HG03520 (cell line): ENCODE data around the gene TEK.
"Not testable (repeated sequence)": the region's sequence is repeated elsewhere in the genome, so short reads cannot be mapped to it uniquely, and the experiment has no call there.

Experiments
- ATAC-seq: cut with Tn5 transposase; IDR thresholded peaks from one replicate; pipeline ENCODE4 v1.9.1; 2021; ENCODE audit warnings: mild to moderate bottlenecking, moderate library complexity; ENCODE audit not compliant: unreplicated experiment

Gene TEK

DNA sequence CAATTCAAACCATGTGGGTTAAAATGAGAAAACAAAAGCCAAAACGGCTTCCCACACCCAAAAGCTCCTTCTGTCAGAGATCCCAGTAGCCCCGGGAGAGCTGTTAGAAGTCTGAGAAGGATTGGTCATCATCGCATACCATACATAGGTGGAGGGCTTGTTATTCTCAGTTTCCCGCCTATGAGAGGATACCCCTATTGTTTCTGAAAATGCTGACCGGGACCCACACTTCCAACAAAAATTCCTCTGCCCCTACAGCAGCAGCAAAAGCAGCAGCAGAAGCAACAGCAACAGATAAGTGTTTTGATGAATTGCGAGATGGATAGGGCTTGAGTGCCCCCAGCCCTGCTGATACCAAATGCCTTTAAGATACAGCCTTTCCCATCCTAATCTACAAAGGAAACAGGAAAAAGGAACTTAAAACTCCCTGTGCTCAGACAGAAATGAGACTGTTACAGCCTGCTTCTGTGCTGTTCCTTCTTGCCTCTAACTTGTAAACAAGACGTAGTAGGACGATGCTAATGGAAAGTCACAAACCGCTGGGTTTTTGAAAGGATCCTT lies at the start of gene TEK:
Gene TEK, plus strand, starts transcription at position 245 of the 561 bp plus-strand sequence. CDS start 366 bp downstream, outside the sequence.
- ATAC-seq: no peak

DNA sequence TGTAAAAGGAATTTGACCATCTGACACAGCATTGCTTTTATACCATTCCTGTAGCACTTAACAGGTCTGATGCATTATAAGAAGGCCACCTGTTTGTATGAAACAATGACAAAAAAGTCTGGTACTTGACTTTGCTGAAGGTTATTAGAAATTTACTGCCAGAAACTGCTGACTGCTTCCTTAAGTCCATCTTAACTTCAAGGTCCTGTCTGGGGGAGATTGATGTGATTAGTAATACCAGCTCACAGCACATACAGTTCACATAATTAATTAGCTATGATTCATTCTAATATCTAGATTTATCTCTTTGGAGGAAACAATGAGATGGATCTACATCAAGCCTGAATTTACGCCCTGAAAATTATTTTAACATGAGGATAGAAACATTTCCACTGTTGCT lies 49.6 kb upstream of the TEK start:
- ATAC-seq: no peak

DNA sequence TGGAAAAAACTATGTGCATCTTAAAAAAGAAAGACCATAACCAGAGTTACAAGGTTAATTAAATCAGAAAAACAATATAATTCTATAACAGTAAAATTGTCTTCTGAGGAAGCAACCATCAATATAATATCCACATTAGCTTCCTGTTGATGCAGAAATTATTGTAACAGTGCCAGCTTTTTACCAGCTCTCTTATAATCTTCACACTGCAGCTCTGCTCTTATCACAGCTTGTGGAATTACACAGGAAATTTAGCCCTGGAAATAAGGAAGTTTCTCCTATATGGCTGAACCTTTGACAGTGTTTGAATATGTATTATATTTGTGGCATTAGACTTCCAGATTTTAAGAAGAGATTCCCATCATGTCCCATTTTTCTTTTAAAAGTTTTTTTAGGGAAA lies 49.1 kb upstream of the TEK start:
- ATAC-seq: no peak

- ATAC-seq: no peak
Observed at GRCh38 chr9:27065288-27065687, 43.7 kb upstream of the TEK start.

DNA sequence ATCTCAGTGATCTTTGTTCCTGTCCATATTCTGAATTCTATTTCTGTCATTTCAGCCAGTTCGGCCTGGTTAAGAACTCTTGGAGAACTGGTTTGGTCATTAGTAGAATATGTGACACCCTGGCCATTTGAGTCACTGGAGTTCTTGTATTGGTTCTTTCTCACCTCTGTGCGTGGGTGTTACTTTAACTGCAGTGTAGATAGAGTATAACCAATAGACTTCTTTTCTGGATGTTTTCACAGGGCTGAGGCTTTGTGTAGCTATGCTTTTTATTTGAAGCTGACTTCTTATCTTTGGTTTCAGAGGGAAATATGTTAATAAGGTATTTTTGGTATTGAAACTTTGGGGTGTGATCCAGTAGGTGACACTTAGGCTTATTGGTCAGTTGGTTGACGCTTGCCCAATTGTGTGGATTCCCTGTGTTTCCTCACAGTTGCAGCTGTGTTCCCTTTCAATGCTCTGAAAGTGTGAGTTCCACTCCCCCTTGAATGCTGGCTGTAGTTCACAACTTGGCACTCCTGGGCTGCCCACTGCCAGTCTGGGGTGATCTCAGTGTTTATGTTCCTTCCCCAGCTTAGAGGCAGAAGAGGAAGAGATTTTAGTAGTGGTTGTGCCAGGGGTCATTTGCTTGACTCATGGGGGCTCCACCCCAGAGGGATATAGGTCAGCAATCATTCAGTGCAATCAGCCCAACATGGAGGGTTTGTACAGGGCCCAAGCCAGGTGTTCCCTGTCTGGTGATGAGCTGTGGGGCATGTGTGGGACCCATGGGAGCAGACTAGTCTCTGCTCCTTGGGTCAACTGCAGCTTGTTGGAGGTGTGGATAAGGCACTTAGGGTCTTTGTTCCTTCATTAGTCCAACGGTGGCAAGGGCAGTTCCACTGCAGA lies 34.9 kb upstream of the TEK start:
- no peak for ATAC-seq

GRCh38 chr9:27078685-27079084 lies 30.3 kb upstream of the TEK start:
- ATAC-seq: no peak

DNA sequence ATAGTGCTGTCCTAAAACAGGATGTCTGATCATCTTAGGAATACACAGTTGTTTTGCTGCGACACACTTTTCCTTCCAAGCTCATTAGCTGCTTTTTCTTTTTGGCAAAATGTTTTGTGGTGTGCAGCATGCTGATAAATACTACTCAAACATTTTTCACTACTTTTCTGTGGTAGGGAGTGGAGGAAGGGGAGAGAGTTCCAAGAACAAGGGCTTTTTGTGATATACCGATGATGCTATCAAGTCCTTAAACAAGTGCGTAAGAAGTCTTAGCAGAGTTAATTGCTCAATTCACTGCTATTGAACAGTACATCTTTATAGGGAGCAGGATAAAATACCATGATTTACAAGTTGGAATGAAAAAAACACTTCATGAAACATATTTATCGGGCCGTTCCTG lies 23.6 kb upstream of the TEK start:
- ATAC-seq: no peak

DNA sequence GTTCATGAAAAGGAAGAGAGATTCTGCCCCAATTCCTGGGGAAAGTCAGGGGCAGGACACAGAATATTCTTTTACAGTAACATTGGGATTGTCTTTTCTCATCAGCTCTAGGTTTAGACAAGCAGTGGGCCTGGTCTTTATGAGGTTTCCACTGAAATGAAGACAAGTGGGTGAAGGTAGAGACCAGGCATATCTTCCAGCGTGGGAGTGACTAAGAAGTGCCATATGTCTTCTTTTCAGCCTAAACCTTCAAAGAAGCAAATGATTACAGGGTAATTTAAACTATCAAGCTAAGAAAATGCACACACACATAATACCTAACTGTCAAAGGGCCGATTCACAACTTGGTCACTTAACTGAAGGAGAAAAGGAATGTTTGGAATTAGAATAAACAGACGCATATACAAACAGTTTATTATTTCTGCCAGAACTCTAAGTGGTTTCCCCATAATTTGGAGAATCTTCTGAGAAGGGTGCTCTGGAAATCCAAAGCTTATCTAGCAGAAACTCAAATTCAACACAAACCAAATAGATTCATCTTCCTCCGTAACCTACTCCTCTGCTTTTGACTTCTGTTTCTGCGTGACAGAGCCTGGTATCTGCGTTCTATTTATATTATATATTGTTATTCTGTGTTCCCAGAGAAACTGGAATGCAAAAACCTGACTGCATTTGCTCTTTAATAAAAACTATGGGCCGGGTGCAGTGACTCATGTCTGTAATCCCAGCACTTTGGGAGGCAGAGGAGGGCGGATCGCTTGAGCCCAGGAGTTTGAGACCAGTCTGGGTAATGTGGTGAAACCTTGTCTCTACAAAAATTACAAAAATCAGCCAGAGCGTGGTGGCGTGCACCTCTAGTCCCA lies 22.0 kb upstream of the TEK start:
- no peak for ATAC-seq

DNA sequence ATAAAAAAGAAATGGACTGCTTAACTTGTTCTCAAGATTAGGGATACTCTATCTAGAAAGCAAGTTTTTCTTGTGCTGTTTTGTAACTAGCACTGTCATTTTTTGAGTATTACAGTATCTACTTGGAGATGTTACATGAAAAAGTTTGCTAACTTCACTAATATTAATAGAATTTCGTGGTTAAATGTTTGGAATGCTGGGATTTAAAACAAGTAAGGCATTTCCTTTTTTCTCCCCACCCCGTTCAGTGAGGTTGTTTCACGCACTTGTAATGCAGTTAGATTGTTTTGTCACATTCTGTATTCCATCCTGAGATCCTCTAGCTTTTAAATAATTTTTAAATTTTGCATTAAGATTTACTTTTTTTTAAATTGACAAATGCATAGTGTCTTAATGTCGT lies 20.0 kb upstream of the TEK start:
- no peak for ATAC-seq

- ATAC-seq: no peak
Observed at GRCh38 chr9:27089706-27090105, 19.3 kb upstream of the TEK start.

GRCh38 chr9:27090231-27090630 lies 18.8 kb upstream of the TEK start:
- ATAC-seq: no peak

DNA sequence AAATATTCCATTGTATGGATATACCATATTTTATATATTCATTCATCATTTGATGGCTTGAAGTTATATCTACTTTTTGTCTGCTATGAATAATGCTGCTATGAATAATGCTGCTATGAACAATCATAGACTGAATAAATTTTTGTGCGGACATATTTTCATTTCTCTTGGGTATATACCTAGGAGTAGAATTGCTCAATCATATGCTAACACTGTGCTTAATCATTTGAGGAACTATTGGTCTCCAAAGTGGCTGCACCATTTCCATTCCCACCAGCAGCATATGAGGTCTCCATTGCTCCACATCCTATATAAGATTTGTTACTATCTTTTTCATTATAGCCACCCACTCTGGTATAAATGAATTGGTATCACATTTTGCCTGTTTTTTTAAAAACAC lies 18.3 kb upstream of the TEK start:
- no peak for ATAC-seq

DNA sequence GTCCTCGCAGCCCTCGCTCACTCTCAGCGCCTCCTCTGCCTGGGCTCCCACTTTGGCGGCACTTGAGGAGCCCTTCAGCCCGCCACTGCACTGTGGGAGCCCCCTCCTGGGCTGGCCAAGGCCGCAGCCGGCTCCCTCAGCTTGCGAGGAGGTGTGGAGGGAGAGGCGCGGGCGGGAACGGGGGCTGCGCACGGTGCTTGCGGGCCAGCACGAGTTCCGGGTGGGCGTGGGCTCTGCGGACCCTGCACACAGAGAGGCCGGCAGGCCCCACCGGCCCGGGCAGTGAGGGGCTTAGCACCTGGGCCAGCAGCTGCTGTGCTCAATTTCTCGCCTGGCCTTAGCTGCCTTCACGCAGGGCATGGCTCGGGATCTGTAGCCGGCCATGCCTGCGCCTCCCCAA lies 16.5 kb upstream of the TEK start:
- ATAC-seq: not testable (repeated sequence)

GRCh38 chr9:27093384-27094067 lies 15.5 kb upstream of the TEK start:
- ATAC-seq: not testable (repeated sequence)

DNA sequence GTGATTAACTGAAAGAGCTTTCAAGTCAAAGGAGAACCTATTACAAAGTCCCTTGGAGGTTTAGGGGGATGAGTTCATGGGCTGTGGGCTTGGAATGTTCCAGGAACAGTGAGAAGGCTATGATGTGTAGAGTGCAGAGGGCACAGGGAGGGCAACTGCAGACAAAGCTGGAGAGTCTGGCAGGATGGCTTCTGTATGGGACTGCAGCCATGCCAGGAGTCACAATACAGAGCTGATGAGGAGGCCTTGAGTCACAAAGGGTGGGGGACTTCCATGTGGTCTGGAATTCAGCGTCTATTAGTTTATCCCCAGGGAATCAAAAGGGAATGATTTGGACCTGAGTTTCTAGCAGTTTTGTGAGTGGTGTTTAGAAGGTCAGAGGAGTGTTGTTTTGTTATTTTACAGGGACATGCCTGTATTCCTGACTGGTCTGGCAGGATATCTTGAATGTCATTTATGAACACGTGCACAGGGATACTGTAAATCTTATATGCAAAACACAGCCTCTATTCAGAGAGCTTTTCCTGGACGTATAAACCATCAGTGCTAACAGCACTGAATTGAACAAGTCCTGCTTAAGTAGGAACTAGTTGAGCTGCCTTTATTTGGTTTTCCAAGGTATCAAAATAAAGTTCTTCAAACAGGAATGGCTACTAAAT lies 14.3 kb upstream of the TEK start:
- no peak for ATAC-seq

DNA sequence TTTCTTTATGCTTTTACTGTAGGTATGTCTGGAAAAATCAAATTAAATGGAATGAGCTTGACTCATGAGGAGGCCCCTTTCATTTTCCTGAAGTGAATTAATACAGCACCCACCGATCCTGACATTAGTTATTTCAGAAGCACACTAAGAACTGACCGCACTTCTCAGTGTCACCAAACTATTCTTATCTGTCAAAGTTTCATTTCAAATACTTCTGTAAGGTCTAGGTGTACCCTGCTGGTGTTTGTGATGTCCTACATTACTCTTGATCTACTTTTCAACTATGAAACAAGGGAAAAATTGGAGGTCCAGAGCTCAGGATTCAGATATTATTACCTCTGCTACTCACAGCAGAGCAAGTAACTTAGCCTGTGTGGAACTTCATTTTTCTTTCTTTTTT lies 1.8 kb upstream of the TEK start:
- no peak for ATAC-seq

GRCh38 chr9:27109621-27110020 lies 596 bp downstream of the TEK start:
- no peak for ATAC-seq

- ATAC-seq: no peak
Observed at GRCh38 chr9:27110181-27110580, 1.2 kb downstream of the TEK start.

DNA sequence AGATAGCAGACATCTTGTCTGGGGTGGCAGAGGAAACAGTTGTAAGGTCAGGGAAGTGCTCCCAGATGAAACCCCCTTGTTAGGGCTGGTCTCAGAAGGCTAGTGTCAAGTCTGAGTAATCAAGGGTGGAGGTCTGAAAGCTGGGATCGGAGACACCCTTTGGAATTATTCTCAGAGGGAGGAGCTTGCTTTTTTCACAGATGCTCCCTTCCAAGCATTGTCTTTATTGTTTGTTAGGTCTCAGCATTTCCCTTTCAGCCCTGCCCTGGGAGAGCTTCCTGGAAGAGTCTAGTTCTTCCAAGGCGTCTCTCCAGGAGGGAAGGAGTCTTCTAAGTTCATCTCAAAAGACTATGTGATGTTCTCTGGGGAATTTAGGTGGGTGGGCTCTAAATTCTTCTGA lies 3.2 kb downstream of the TEK start:
- ATAC-seq: no peak

GRCh38 chr9:27117489-27118135 lies 8.6 kb downstream of the TEK start:
- no peak for ATAC-seq
